H9 (cell line): ENCODE results near the gene MEIS3. TPM values are rescaled to one million over a fixed set of nuclear protein-coding genes. Genes with fewer than 3 reads are reported as not detected.

ENCODE experiments used
- DNase-seq: peaks from one replicate; pipeline ENCODE4 v3.0.0-alpha.2; 2017
- H2AFZ ChIP-seq: one replicate; pipeline ENCODE4 v1.6.1; 2013; ENCODE audit warnings: mild to moderate bottlenecking, low read length, control low read depth, moderate library complexity
- H2AK5ac ChIP-seq: 2 replicates; pipeline ENCODE4 v1.6.1; 2013; ENCODE audit warnings: low read length, control low read depth, mixed read lengths; ENCODE audit not compliant: insufficient read length
- H2BK120ac ChIP-seq: one replicate; pipeline ENCODE4 v1.6.1; 2013; ENCODE audit warnings: low read depth, mild to moderate bottlenecking, low read length, control low read depth, inconsistent platforms; ENCODE audit not compliant: poor library complexity, severe bottlenecking
- H2BK12ac ChIP-seq: 2 replicates; pipeline ENCODE4 v1.6.1; 2013; ENCODE audit warnings: low read length, control low read depth, mixed read lengths, low read depth; ENCODE audit not compliant: insufficient read length
- H2BK15ac ChIP-seq: 2 replicates; pipeline ENCODE4 v1.6.1; 2013; ENCODE audit warnings: low read depth, low read length, control low read depth
- H2BK20ac ChIP-seq: one replicate; pipeline ENCODE4 v1.6.1; 2013; ENCODE audit warnings: low read depth, mild to moderate bottlenecking, low read length, control low read depth, inconsistent platforms; ENCODE audit not compliant: poor library complexity, severe bottlenecking
- H2BK5ac ChIP-seq: 2 replicates; pipeline ENCODE4 v1.6.1; 2013; ENCODE audit warnings: low read length, control low read depth, mixed read lengths; ENCODE audit not compliant: insufficient read length
- H3K14ac ChIP-seq: 2 replicates; pipeline ENCODE4 v1.6.1; 2013; ENCODE audit warnings: low read length, control low read depth; ENCODE audit not compliant: insufficient read depth
- H3K18ac ChIP-seq: 2 replicates; pipeline ENCODE4 v1.6.1; 2013; ENCODE audit warnings: low read depth, mild to moderate bottlenecking, mixed read lengths, low read length, control low read depth; ENCODE audit not compliant: insufficient read length
- H3K23ac ChIP-seq: 2 replicates; pipeline ENCODE4 v1.6.1; 2013; ENCODE audit warnings: low read length, control low read depth, mixed read lengths, low read depth; ENCODE audit not compliant: insufficient read length
- H3K23me2 ChIP-seq: 2 replicates; pipeline ENCODE4 v1.6.1; 2013; ENCODE audit warnings: low read depth, mild to moderate bottlenecking, mixed read lengths, low read length, control low read depth; ENCODE audit not compliant: insufficient read length, poor library complexity, severe bottlenecking
- H3K27ac ChIP-seq: 2 replicates; pipeline ENCODE4 v1.5.1; 2013; ENCODE audit warnings: low read length, control low read depth, mixed read lengths, low read depth; ENCODE audit not compliant: insufficient read length
- H3K27me3 ChIP-seq: 2 replicates; pipeline ENCODE4 v1.6.1; 2013; ENCODE audit warnings: low read length, control low read depth, inconsistent platforms; ENCODE audit not compliant: insufficient read depth
- H3K4ac ChIP-seq: 2 replicates; pipeline ENCODE4 v1.6.1; 2013; ENCODE audit warnings: low read depth, mild to moderate bottlenecking, control low read depth, inconsistent platforms, low read length, moderate library complexity
- H3K4me1 ChIP-seq: 2 replicates; pipeline ENCODE4 v1.6.1; 2013; ENCODE audit warnings: low read length, control low read depth, inconsistent platforms; ENCODE audit not compliant: insufficient read depth
- H3K4me2 ChIP-seq: 2 replicates; pipeline ENCODE4 v1.6.1; 2013; ENCODE audit warnings: low read length, control low read depth, mixed read lengths; ENCODE audit not compliant: insufficient read length, insufficient read depth
- H3K56ac ChIP-seq: 2 replicates; pipeline ENCODE4 v1.6.1; 2013; ENCODE audit warnings: low read depth, mild to moderate bottlenecking, mixed read lengths, low read length, control low read depth; ENCODE audit not compliant: insufficient read length
- H3K79me1 ChIP-seq: 2 replicates; pipeline ENCODE4 v1.6.1; 2013; ENCODE audit warnings: low read depth, mild to moderate bottlenecking, moderate library complexity, low read length, control low read depth, inconsistent platforms; ENCODE audit not compliant: insufficient read depth, poor library complexity, severe bottlenecking
- H3K79me2 ChIP-seq: 2 replicates; pipeline ENCODE4 v1.6.1; 2013; ENCODE audit warnings: low read length, control low read depth, inconsistent platforms; ENCODE audit not compliant: insufficient read depth
- H3K9ac ChIP-seq: 2 replicates; pipeline ENCODE4 v1.6.1; 2013; ENCODE audit warnings: low read length, control low read depth, mixed read lengths; ENCODE audit not compliant: insufficient read length; ENCODE audit errors: extremely low read depth
- H3K9me3 ChIP-seq: one replicate; pipeline ENCODE4 v1.6.1; 2013; ENCODE audit warnings: low read depth, low read length, inconsistent platforms; ENCODE audit not compliant: control insufficient read depth
- H3T11ph ChIP-seq: one replicate; pipeline ENCODE4 v1.6.1; 2013; ENCODE audit warnings: mild to moderate bottlenecking, low read length, control low read depth, inconsistent platforms
- H4K20me1 ChIP-seq: one replicate; pipeline ENCODE4 v1.6.1; 2013; ENCODE audit not compliant: control insufficient read depth, insufficient read length, insufficient read depth
- H4K5ac ChIP-seq: 2 replicates; pipeline ENCODE4 v1.6.1; 2013; ENCODE audit warnings: low read depth, mild to moderate bottlenecking, mixed read lengths, low read length, control low read depth; ENCODE audit not compliant: insufficient read length
- H4K8ac ChIP-seq: replicated peaks from 2 replicates; pipeline ENCODE4 v1.6.1; 2013; ENCODE audit warnings: low read length, control low read depth, mixed read lengths, low read depth; ENCODE audit not compliant: insufficient read length
- H4K91ac ChIP-seq: 2 replicates; pipeline ENCODE4 v1.6.1; 2013; ENCODE audit warnings: low read depth, mild to moderate bottlenecking, moderate library complexity, mixed read lengths, low read length, control low read depth; ENCODE audit not compliant: insufficient read length
- H3K27ac Mint-ChIP-seq, 3 experiments: 2 replicates in 2 of 3; 3 replicates in 1 of 3; pipeline ENCODE4 v1.8.0; 2020 to 2021; ENCODE audit warnings: mixed read lengths in 3 of 3, mild to moderate bottlenecking in 1 of 3, moderate library complexity in 1 of 3
- H3K27me3 Mint-ChIP-seq: 2 replicates; pipeline ENCODE4 v1.8.0; 2021; ENCODE audit warnings: low read depth, mild to moderate bottlenecking, moderate library complexity, mixed read lengths
- H3K36me3 Mint-ChIP-seq, 3 experiments: 2 replicates in 2 of 3; 3 replicates in 1 of 3; pipeline ENCODE4 v1.8.0; 2020 to 2021; ENCODE audit warnings: low read depth in 3 of 3, mixed read lengths in 3 of 3; ENCODE audit not compliant: insufficient read depth in 1 of 3
- H3K4me1 Mint-ChIP-seq, 2 experiments: 2 replicates each; pipeline ENCODE4 v1.8.0; 2020; ENCODE audit warnings: mixed read lengths in 2 of 2
- H3K4me3 Mint-ChIP-seq, 2 experiments: 2 replicates in 1 of 2; 3 replicates in 1 of 2; pipeline ENCODE4 v1.8.0; 2020 to 2021; ENCODE audit warnings: mild to moderate bottlenecking in 2 of 2, mixed read lengths in 2 of 2, moderate library complexity in 1 of 2
- H3K9me3 Mint-ChIP-seq, 2 experiments: 2 replicates in 1 of 2; 3 replicates in 1 of 2; pipeline ENCODE4 v1.8.0; 2020; ENCODE audit warnings: mild to moderate bottlenecking in 2 of 2, mixed read lengths in 2 of 2, moderate library complexity in 1 of 2
- WGBS: extraction: QIAGEN DNeasy Blood & Tissue Kit; methylation state at CpG from one replicate; pipeline ENCODE4 v1.1.7; 2013; ENCODE audit warnings: missing lambda C conversion rate, low lambda C conversion rate, mixed read lengths; ENCODE audit not compliant: insufficient read length; ENCODE audit errors: extremely low coverage; 5-methylcytosine and 5-hydroxymethylcytosine counted together
- total RNA-seq: library from RNA; stranded (reverse); gene quantifications from 2 replicates; pipeline ENCODE4 v1.2.1, GENCODE V29; 2021
- TF ChIP-seq, protein P1 (sequence below): fragments of 200-600 bp; sonication (generic); conservative IDR thresholded peaks from 3 replicates; pipeline ENCODE4 v1.8.0; 2021; ENCODE audit warnings: antibody characterized with exemption, mild to moderate bottlenecking

The MEIS3 gene
- total RNA-seq, 1 experiment from 2014 or later, result 44.0 TPM

DNA sequence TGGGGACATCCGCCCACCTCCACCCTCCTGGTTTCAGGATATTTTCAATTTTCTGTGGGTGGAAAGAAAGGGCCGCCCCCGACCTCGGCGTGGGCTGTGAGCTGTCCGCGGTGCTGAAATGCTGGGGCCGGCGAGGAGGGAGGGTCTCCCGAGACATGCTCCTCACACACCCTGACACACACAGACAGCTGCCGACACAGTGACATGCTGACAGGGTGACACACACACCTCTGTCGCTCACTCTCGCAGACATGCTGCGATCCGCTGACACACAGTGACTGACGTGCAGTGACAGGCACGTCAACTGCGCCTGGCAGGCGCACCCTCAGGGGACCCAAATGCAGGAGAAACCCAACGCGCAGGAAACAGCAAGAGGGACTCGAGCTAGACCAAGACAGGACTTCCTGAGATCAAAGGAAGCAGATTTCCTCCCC, 25.1 kb upstream of the MEIS3 start:
- H3K23ac ChIP-seq, result no peak overlapping the region
- no peak overlapping the region for H2BK12ac ChIP-seq
- H4K8ac ChIP-seq, result no peak overlapping the region
- H2BK20ac ChIP-seq, result no peak overlapping the region
- H3K27ac ChIP-seq, result no peak overlapping the region
- H2AK5ac ChIP-seq, result no peak overlapping the region
- H3K27me3 Mint-ChIP-seq, result peaks cover 60% of the 10 kb centered on the region
- no peak overlapping the region for H2BK5ac ChIP-seq
- TF ChIP-seq, protein P1, sequence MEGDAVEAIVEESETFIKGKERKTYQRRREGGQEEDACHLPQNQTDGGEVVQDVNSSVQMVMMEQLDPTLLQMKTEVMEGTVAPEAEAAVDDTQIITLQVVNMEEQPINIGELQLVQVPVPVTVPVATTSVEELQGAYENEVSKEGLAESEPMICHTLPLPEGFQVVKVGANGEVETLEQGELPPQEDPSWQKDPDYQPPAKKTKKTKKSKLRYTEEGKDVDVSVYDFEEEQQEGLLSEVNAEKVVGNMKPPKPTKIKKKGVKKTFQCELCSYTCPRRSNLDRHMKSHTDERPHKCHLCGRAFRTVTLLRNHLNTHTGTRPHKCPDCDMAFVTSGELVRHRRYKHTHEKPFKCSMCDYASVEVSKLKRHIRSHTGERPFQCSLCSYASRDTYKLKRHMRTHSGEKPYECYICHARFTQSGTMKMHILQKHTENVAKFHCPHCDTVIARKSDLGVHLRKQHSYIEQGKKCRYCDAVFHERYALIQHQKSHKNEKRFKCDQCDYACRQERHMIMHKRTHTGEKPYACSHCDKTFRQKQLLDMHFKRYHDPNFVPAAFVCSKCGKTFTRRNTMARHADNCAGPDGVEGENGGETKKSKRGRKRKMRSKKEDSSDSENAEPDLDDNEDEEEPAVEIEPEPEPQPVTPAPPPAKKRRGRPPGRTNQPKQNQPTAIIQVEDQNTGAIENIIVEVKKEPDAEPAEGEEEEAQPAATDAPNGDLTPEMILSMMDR, result no peak
- H3K36me3 Mint-ChIP-seq, result no peaks in the 10 kb centered on the region; a peak in 1 of 7 replicates
- peak; percentile 64 for DNase-seq
- no peak overlapping the region for H3K4ac ChIP-seq
- no peak overlapping the region for H3K56ac ChIP-seq
- no peak overlapping the region for H3K9ac ChIP-seq
- no peak overlapping the region for H3K14ac ChIP-seq
- no peak overlapping the region for H2BK120ac ChIP-seq
- H3K9me3 ChIP-seq, result no peaks in the 10 kb centered on the region
- no peak overlapping the region for H4K91ac ChIP-seq
- H3K18ac ChIP-seq, result no peak overlapping the region
- no peaks in the 10 kb centered on the region; the same call in 1 of the 2 replicates for H3K27me3 ChIP-seq
- no peak overlapping the region; a peak in 1 of 7 replicates for H3K27ac Mint-ChIP-seq
- H3K79me2 ChIP-seq, result no peaks in the 10 kb centered on the region
- no peak overlapping the region for H2AFZ ChIP-seq
- no peak overlapping the region for H2BK15ac ChIP-seq
- no peaks in the 10 kb centered on the region for H4K20me1 ChIP-seq
- peaks cover 10% of the 10 kb centered on the region; the same call in 1 of the 2 replicates for H3K4me1 ChIP-seq
- no peak overlapping the region for H4K5ac ChIP-seq
- no CpG with 5 or more reads among the region's 22 CpGs for WGBS
- H3K23me2 ChIP-seq, result peaks cover 13% of the 10 kb centered on the region
- H3K4me2 ChIP-seq, result no peak overlapping the region
- H3K4me3 Mint-ChIP-seq, result no peak overlapping the region; a peak in 2 of 5 replicates
- no peaks in the 10 kb centered on the region; a peak in 3 of 5 replicates for H3K9me3 Mint-ChIP-seq
- no peak overlapping the region for H3T11ph ChIP-seq
- no peaks in the 10 kb centered on the region for H3K79me1 ChIP-seq
- peaks cover 34 to 41% of the 10 kb centered on the region in 2 experiments for H3K4me1 Mint-ChIP-seq
